ENCODE results near the gene TACR1.
"Not testable (repeated sequence)": the region's sequence is repeated elsewhere in the genome, so short reads cannot be mapped to it uniquely, and the experiment has no call there.

Gene TACR1

GRCh38 chr2:75192496-75192895 lies 6.8 kb downstream of the TACR1 start:
- DNase-seq: no peak

GRCh38 chr2:75190271-75190990 lies 8.9 kb downstream of the TACR1 start:
- no peak for DNase-seq

- no peak for DNase-seq
Observed at GRCh38 chr2:75186821-75187220, 12.5 kb downstream of the TACR1 start.

GRCh38 chr2:75182606-75183005 lies 16.7 kb downstream of the TACR1 start:
- DNase-seq: no peak

GRCh38 chr2:75180476-75180875 lies 18.8 kb downstream of the TACR1 start:
- no peak for DNase-seq

- DNase-seq: no peak
Observed at GRCh38 chr2:75177427-75177826, 21.9 kb downstream of the TACR1 start.

GRCh38 chr2:75175456-75175855 lies 23.9 kb downstream of the TACR1 start:
- no peak for DNase-seq

GRCh38 chr2:75174981-75175380 lies 24.3 kb downstream of the TACR1 start:
- no peak for DNase-seq

GRCh38 chr2:75174519-75174918 lies 24.8 kb downstream of the TACR1 start:
- no peak for DNase-seq

- DNase-seq: no peak
Observed at GRCh38 chr2:75173740-75174139, 25.6 kb downstream of the TACR1 start.

GRCh38 chr2:75171423-75171822 lies 27.9 kb downstream of the TACR1 start:
- DNase-seq: not testable (repeated sequence)

GRCh38 chr2:75170889-75171288 lies 28.4 kb downstream of the TACR1 start:
- no peak for DNase-seq

GRCh38 chr2:75168186-75168585 lies 31.1 kb downstream of the TACR1 start:
- DNase-seq: no peak

GRCh38 chr2:75166491-75166890 lies 32.8 kb downstream of the TACR1 start:
- no peak for DNase-seq

GRCh38 chr2:75162897-75163296 lies 36.4 kb downstream of the TACR1 start:
- no peak for DNase-seq

GRCh38 chr2:75162259-75162658 lies 37.1 kb downstream of the TACR1 start:
- DNase-seq: no peak

GRCh38 chr2:75157435-75157834 lies 41.9 kb downstream of the TACR1 start:
- DNase-seq: no peak

- DNase-seq: no peak
Observed at GRCh38 chr2:75155115-75155514, 44.2 kb downstream of the TACR1 start.

GRCh38 chr2:75153221-75153620 lies 46.1 kb downstream of the TACR1 start:
- DNase-seq: no peak

GRCh38 chr2:75152243-75152642 lies 47.1 kb downstream of the TACR1 start:
- not testable (repeated sequence) for DNase-seq

- DNase-seq: not testable (repeated sequence)
Observed at GRCh38 chr2:75147884-75148283, 51.4 kb downstream of the TACR1 start.

GRCh38 chr2:75146606-75147332 lies 52.6 kb downstream of the TACR1 start:
- no peak for DNase-seq

- DNase-seq: not testable (repeated sequence)
Observed at GRCh38 chr2:75146221-75146605, 53.1 kb downstream of the TACR1 start.

- no peak for DNase-seq
Observed at GRCh38 chr2:75142081-75142480, 57.2 kb downstream of the TACR1 start.

GRCh38 chr2:75140288-75140687 lies 59.0 kb downstream of the TACR1 start:
- no peak for DNase-seq

Measured in stimulated activated CD8-positive, alpha-beta memory T cell treated with anti-CD3 and anti-CD28 coated beads, Interleukin-4, amount 100 ng/mL, for 48 hours (primary cell).